Measurements from ENCODE around the gene TRAPPC2L.

TRAPPC2L gene

DNA sequence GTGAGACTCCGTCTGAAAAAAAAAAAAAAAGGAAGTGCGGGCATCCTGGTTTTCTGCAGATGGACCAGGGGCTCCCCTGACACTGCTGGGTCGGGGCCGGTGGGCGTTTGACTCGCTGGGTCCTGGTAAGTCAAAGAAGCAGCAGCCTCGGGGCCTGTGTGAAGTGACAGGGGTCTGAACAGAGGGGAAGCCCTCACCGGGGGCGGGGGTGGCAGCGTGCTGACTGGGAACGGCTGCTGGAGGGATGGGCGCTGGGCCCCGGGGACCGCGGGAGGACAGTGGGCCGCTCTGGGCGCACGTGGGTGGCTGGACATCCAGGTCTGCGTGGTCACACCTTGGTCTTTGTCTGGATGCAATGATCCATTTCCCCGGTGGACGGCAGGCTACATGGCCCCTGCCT, 8.4 kb upstream of the TRAPPC2L start:
- Histone ChIP-seq H3K4me3 (ENCODE audit: low read depth in 1 of 2, low read length in 1 of 2) (no peak overlapping the region), H3K27ac (no peak overlapping the region), H3K9me3 (no peaks in the 10 kb centered on the region), H3K27me3 (no peaks in the 10 kb centered on the region), H3K4me1 (ENCODE audit: control insufficient read depth in 1 of 2, insufficient read depth in 1 of 2, low read depth in 1 of 2, low read length in 1 of 2) (peaks cover 19 to 23% of the 10 kb centered on the region in 2 experiments), H3K36me3 (peaks cover 70% of the 10 kb centered on the region)
- TF ChIP-seq, protein P1, sequence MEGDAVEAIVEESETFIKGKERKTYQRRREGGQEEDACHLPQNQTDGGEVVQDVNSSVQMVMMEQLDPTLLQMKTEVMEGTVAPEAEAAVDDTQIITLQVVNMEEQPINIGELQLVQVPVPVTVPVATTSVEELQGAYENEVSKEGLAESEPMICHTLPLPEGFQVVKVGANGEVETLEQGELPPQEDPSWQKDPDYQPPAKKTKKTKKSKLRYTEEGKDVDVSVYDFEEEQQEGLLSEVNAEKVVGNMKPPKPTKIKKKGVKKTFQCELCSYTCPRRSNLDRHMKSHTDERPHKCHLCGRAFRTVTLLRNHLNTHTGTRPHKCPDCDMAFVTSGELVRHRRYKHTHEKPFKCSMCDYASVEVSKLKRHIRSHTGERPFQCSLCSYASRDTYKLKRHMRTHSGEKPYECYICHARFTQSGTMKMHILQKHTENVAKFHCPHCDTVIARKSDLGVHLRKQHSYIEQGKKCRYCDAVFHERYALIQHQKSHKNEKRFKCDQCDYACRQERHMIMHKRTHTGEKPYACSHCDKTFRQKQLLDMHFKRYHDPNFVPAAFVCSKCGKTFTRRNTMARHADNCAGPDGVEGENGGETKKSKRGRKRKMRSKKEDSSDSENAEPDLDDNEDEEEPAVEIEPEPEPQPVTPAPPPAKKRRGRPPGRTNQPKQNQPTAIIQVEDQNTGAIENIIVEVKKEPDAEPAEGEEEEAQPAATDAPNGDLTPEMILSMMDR (IDR thresholded peaks at IDR 0.05) = no peak

DNA sequence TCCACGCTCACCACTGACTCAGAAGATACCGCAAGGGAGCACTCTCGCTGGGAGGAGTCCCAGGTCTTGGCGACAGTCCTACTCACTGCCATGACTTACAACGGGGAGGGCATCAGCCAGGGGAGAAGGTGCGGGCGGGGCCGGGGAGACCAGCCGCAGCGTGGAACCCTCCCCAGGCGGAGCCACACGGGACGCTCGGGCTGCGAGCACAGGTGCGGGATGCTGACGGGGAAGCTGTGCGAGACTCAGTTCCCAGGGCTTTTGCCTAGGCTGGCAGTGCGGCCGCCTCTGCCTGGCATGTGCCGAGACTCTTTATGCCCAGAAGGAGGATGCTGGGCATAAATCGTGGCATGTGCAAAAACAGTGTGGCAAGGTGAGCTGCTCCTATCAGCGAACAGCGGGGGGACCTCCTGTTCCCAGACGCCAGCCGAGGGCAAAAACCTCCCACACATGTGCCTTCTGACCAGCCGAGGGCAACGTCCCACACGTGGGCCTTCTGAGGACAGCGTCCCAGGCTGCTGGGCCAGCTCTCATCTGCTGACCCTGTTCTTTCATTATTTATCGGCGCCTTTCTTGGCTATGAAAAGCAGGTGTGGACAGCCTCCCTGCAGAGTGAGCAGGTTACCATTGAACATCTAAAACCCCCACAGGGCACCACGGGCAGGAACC, 6.3 kb upstream of the TRAPPC2L start:
- H3K27me3 ChIP-seq = no peaks in the 10 kb centered on the region
- H3K27ac ChIP-seq = no peak overlapping the region
- no peak overlapping the region for H3K4me3 ChIP-seq (ENCODE audit: low read depth in 1 of 2, low read length in 1 of 2)
- TF ChIP-seq, protein P1 (IDR thresholded peaks at IDR 0.05) = no peak
- peaks cover 52% of the 10 kb centered on the region for H3K36me3 ChIP-seq
- no peaks in the 10 kb centered on the region for H3K9me3 ChIP-seq
- H3K4me1 ChIP-seq (ENCODE audit: control insufficient read depth in 1 of 2, insufficient read depth in 1 of 2, low read depth in 1 of 2, low read length in 1 of 2) = peaks cover 39 to 44% of the 10 kb centered on the region in 2 experiments

DNA sequence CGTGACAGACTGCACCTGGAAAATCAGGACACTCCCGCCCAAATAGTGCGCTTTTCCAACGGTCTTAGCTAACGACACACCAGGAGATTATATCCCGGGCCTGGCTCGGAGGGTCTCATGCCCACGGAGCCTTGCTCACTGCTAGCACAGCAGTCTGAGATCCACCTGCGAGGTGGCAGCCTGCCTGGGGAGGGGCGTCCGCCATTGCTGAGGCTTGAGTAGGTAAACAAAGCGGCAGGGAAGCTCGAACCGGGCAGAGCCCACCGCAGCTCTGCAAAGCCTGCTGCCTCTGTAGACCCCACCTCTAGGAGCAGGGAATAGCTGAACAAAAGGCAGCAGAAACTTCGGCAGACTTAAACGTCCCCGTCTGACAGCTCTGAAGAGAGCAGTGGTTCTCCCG, 5.3 kb upstream of the TRAPPC2L start:
- TF ChIP-seq, protein P1 (IDR thresholded peaks at IDR 0.05) = no peak
- Histone ChIP-seq H3K27me3 (no peaks in the 10 kb centered on the region), H3K27ac (peak overlapping the region; percentile 94), H3K4me3 (ENCODE audit: low read depth in 1 of 2, low read length in 1 of 2) (no peak overlapping the region), H3K4me1 (ENCODE audit: control insufficient read depth in 1 of 2, insufficient read depth in 1 of 2, low read depth in 1 of 2, low read length in 1 of 2) (peaks cover 46 to 51% of the 10 kb centered on the region in 2 experiments), H3K9me3 (no peaks in the 10 kb centered on the region), H3K36me3 (peaks cover 46% of the 10 kb centered on the region)

DNA sequence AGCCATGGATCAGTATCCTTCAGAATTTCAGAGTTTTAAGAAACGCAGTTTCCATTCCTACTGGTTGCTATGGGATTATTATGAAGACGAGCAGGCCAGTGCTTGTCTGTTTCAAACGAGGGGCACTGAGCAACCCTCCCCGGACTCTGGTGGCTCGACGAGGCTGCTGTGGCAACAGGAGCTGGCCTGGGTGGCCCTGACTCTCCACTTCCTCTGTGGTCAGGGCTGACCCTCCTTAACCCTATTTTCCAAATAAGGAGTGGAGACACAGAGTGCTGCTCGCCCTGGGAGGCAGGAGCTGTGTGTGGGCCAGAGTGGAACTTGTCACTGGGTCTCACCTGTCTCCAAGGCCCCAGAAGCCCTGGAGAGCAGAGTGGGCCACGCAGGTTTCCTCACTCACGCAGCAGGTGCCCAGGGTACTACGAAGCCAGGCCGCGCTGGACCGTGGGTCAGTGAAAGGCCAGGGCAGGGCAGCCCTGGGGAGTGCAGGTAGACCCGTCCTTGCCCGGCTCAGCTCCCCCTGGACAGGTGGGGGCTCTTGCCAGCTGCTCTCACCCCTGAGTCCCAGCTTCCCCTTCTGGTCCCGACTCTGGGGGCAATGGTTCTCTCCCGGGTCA, 3.5 kb upstream of the TRAPPC2L start:
- Histone ChIP-seq H3K27ac (peak overlapping the region; percentile 94), H3K4me3 (ENCODE audit: low read depth in 1 of 2, low read length in 1 of 2) (peak overlapping the region; percentile 62 to 70), H3K4me1 (ENCODE audit: control insufficient read depth in 1 of 2, insufficient read depth in 1 of 2, low read depth in 1 of 2, low read length in 1 of 2) (peaks cover 60 to 64% of the 10 kb centered on the region in 2 experiments), H3K9me3 (no peaks in the 10 kb centered on the region), H3K27me3 (no peaks in the 10 kb centered on the region), H3K36me3 (peaks cover 31% of the 10 kb centered on the region)
- TF ChIP-seq, protein P1 (IDR thresholded peaks at IDR 0.05) = no peak

DNA sequence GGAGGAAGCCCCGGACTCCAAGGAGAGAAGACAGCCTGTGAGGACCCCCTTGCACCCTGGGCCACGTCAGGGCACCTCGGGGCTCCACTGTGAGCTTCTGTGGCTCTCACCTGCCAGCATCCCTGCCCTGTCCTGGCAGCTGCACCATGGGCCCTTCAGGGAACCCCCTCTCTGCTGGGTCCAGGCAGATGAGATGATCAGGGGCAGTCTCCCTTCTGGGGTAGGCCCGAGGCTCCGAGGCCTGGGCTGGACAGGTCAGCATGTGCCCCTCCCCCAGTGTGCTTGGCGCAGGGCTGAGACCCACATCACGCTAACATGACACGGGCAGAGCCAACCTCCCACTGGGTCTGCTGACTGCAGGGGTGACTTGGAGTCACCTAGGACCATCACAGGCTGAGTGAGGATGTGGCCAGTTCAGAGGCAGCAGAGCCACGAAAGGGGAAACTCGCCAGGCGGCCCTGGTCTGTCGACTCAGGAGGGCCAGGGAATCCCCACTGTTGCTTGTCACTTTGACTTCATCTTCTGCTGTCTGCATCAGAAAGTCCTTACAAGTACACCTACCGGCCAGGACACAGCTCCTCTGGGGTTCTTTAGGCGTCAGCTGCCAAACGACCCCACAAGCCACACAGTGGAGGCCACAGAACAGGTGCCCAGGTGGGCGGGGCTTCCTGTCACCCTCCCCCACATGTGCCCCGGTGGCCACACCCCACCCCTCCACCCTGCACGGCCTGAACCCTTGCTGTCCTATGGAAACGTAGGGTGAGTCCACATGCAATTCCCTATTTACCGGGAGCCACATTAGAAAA, 2.4 kb upstream of the TRAPPC2L start:
- no peaks in the 10 kb centered on the region for H3K27me3 ChIP-seq
- TF ChIP-seq, protein P1 (IDR thresholded peaks at IDR 0.05) = peak; percentile 15
- peak overlapping the region; percentile 62 to 70 for H3K4me3 ChIP-seq (ENCODE audit: low read depth in 1 of 2, low read length in 1 of 2)
- H3K4me1 ChIP-seq (ENCODE audit: control insufficient read depth in 1 of 2, insufficient read depth in 1 of 2, low read depth in 1 of 2, low read length in 1 of 2) = peaks cover 71 to 73% of the 10 kb centered on the region in 2 experiments
- H3K27ac ChIP-seq = peak overlapping the region; percentile 94
- peaks cover 26% of the 10 kb centered on the region for H3K36me3 ChIP-seq
- H3K9me3 ChIP-seq = no peaks in the 10 kb centered on the region

Measured in neutrophil (primary cell).